Measurements from ENCODE around the gene C1orf94. TPM values are rescaled to one million over a fixed set of nuclear protein-coding genes. Genes with fewer than 3 reads are reported as not detected.

Gene C1orf94
- total and polyA plus RNA-seq, 2 of the 4 experiments (the other 2 are of a cell fraction): not detected

DNA sequence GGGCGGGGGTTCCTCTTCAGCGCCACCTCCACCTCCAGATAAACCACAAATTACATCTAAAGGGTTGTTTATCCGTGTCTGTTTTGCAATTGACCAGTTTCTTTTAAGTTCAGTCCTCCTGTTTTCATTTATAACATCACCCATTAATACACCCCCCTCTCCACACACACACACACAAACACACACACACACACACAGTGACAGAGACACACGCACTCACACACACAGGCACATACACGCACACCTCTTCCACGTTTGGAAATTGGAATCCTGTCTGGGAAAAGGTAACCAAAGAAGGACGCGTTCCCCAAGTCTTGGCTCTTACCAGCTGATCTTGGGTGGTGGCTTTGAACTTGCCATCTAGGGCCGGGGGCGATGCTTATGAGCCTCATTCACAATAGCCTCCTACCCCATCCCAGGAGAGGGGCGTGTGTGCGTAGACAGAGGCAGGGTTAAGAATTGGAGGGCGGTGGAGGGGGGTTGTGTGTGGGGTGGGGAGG, 11.2 kb upstream of the C1orf94 start:
- no peak overlapping the region for H2BK15ac ChIP-seq (ENCODE audit: low read depth, low read length)
- no peak overlapping the region for H3K4ac ChIP-seq (ENCODE audit: low read depth, low read length)
- H2BK20ac ChIP-seq (ENCODE audit: low read depth, low read length): no peak overlapping the region
- H2AK9ac ChIP-seq (replicated peaks; ENCODE audit: low read depth, low read length, poor library complexity): no peak overlapping the region
- no peak overlapping the region for H3K9ac ChIP-seq (ENCODE audit: low read depth, low read length)
- H3K23ac ChIP-seq (ENCODE audit: low read depth, low read length): no peak overlapping the region
- dilution Hi-C loops (cut with HindIII; ENCODE audit: low sequenced_read_pairs, unreplicated experiment) (no loop called here), in situ Hi-C loops (cut with MboI; ENCODE audit: low sequenced_read_pairs) (no loop called here), intact Hi-C loops (cut with micrococcal nuclease) (no loop called here)
- H3K36me3 ChIP-seq (ENCODE audit: control insufficient read depth, insufficient read depth, low read length): no peaks in the 10 kb centered on the region
- H3K4me3 ChIP-seq (ENCODE audit: insufficient read depth, low read depth, low read length): no peak overlapping the region
- H3K9me1 ChIP-seq (ENCODE audit: insufficient read depth, low read length): no peaks in the 10 kb centered on the region
- TF ChIP-seq, protein P1, sequence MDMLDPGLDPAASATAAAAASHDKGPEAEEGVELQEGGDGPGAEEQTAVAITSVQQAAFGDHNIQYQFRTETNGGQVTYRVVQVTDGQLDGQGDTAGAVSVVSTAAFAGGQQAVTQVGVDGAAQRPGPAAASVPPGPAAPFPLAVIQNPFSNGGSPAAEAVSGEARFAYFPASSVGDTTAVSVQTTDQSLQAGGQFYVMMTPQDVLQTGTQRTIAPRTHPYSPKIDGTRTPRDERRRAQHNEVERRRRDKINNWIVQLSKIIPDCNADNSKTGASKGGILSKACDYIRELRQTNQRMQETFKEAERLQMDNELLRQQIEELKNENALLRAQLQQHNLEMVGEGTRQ (IDR thresholded peaks at IDR 0.05; ENCODE audit: low read depth, low read length): no peak
- TF ChIP-seq MAZ (IDR thresholded peaks at IDR 0.05; ENCODE audit: borderline replicate concordance, low read depth, low read length) (no peak), MXI1 (IDR thresholded peaks at IDR 0.05; ENCODE audit: borderline replicate concordance, low read depth, low read length) (no peak), SMC3 (IDR thresholded peaks at IDR 0.05; ENCODE audit: low read depth, low read length) (no peak), BHLHE40 (IDR thresholded peaks at IDR 0.05; ENCODE audit: low read depth, low read length) (no peak), MAFK (IDR thresholded peaks at IDR 0.05; ENCODE audit: low read depth, low read length) (no peak), NFE2L2 (IDR thresholded peaks at IDR 0.05; ENCODE audit: low read depth, low read length) (no peak), RCOR1 (IDR thresholded peaks at IDR 0.05; ENCODE audit: insufficient replicate concordance, low read length) (no peak), FOS (IDR thresholded peaks at IDR 0.05; ENCODE audit: low read depth, low read length) (no peak), CHD1 (IDR thresholded peaks at IDR 0.05; ENCODE audit: low read depth, low read length) (no peak), RAD21 (IDR thresholded peaks at IDR 0.05; ENCODE audit: low read length) (no peak), CEBPB (IDR thresholded peaks at IDR 0.05; ENCODE audit: low read depth, low read length) (no peak), RFX5 (IDR thresholded peaks at IDR 0.05; ENCODE audit: low read depth, low read length) (no peak)
- TF ChIP-seq, protein P2, sequence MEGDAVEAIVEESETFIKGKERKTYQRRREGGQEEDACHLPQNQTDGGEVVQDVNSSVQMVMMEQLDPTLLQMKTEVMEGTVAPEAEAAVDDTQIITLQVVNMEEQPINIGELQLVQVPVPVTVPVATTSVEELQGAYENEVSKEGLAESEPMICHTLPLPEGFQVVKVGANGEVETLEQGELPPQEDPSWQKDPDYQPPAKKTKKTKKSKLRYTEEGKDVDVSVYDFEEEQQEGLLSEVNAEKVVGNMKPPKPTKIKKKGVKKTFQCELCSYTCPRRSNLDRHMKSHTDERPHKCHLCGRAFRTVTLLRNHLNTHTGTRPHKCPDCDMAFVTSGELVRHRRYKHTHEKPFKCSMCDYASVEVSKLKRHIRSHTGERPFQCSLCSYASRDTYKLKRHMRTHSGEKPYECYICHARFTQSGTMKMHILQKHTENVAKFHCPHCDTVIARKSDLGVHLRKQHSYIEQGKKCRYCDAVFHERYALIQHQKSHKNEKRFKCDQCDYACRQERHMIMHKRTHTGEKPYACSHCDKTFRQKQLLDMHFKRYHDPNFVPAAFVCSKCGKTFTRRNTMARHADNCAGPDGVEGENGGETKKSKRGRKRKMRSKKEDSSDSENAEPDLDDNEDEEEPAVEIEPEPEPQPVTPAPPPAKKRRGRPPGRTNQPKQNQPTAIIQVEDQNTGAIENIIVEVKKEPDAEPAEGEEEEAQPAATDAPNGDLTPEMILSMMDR (conservative IDR thresholded peaks at IDR 0.05; ENCODE audit: low read depth, low read length): no peak
- no peak overlapping the region for H3K27ac ChIP-seq (ENCODE audit: insufficient read depth, low read length)
- DNase-seq: no peak
- ChIA-PET POLR2A (ENCODE audit: unreplicated experiment) (no interaction called here), CTCF (no interaction called here)
- H3K4me1 ChIP-seq (ENCODE audit: control insufficient read depth, insufficient read depth, low read length): no peaks in the 10 kb centered on the region; the same call in 1 of the 2 replicates
- no peaks in the 10 kb centered on the region for H3K9me3 ChIP-seq (ENCODE audit: control insufficient read depth, insufficient read depth, low read length)
- no peak overlapping the region for H2AK5ac ChIP-seq (ENCODE audit: low read depth, low read length)
- H2AFZ ChIP-seq (replicated peaks; ENCODE audit: low read length, poor library complexity): peak overlapping the region; percentile 33
- no peak for ATAC-seq (ENCODE audit: low read depth)
- H3K27me3 ChIP-seq (ENCODE audit: control insufficient read depth, insufficient read depth, low read length): peaks cover 15% of the 10 kb centered on the region
- H4K91ac ChIP-seq (ENCODE audit: insufficient read depth, low read depth, low read length): no peak overlapping the region
- H2BK120ac ChIP-seq (ENCODE audit: low read depth, low read length): no peak overlapping the region
- WGBS, 2 experiments (ENCODE audit: extremely low coverage in 2 of 2, insufficient read length in 1 of 2): no CpG with 5 or more reads among the region's 13 CpGs
- no peaks in the 10 kb centered on the region for H4K20me1 ChIP-seq (ENCODE audit: insufficient read depth, low read length)
- H2BK5ac ChIP-seq (ENCODE audit: low read depth, low read length, poor library complexity, severe bottlenecking): no peak overlapping the region
- H3K56ac ChIP-seq (ENCODE audit: extremely low read depth, insufficient read depth, low read length): no peak overlapping the region
- 0 out of 2 replicates have a peak overlapping the region, but pooled peaks have one; percentile 16 for H3K4me2 ChIP-seq (ENCODE audit: low read depth, low read length)
- H3K18ac ChIP-seq (ENCODE audit: low read depth, low read length): no peak overlapping the region
- no peak overlapping the region for H4K8ac ChIP-seq (ENCODE audit: low read depth in 2 of 2, low read length in 2 of 2)
- no peaks in the 10 kb centered on the region for H3K79me1 ChIP-seq (ENCODE audit: low read depth in 1 of 2, low read length in 2 of 2)
- H4K5ac ChIP-seq (ENCODE audit: low read depth, low read length): no peak overlapping the region
- no peak overlapping the region for H3K14ac ChIP-seq (replicated peaks; ENCODE audit: low read depth, low read length)
- BruUV-seq (replicated peaks): no TSS peak
